ENCODE data around the gene GFRA1. TPM values are rescaled to one million over a fixed set of nuclear protein-coding genes. Genes with fewer than 3 reads are reported as not detected.

Gene GFRA1
- total RNA-seq, result 100 to 1,000 TPM in 1 of 8 experiments, 10 to 100 TPM in 4, 1 to 10 TPM in 2, under 1 TPM in 1; 0.77 to 136 (median 50.2) TPM

- Histone ChIP-seq H3K4me3 (peak within 1 kb of the TSS; percentile 51 to 93 (median 60)), H3K4me1 (replicated peaks in 1 of 2) (peaks cover 10 to 41% of the 10 kb centered on the region in 2 donors), H3K27ac (peak within 1 kb of the TSS; percentile 70 to 75)
- in situ Hi-C loops (cut with MboI; ENCODE audit: low pct_unique_long_range_greater_than_20kb in 2 of 9, low sequenced_read_pairs in 9 of 9, unreplicated experiment in 9 of 9), result loop anchor here in 1 of 9 experiments (25.0 kb wide), 1 partner anchor 435 kb away; no protein-coding TSS in a partner anchor
- WGBS, 10 experiments, result 0 to 3% (median 0%) methylated on average over 1 to 7 of the region's 72 CpGs; no CpG with 5 or more reads in 4 of the 10 experiments
- peak; percentile 15 to 47 (median 26) for ATAC-seq (replicated peaks in 6 of 8)
Measured at GRCh38 chr10:116272440-116273283, at the start of gene GFRA1. Gene GFRA1 (minus strand): TSS chr10:116273206. CDS start chr10:116272029, 1,177 bp downstream.

DNA sequence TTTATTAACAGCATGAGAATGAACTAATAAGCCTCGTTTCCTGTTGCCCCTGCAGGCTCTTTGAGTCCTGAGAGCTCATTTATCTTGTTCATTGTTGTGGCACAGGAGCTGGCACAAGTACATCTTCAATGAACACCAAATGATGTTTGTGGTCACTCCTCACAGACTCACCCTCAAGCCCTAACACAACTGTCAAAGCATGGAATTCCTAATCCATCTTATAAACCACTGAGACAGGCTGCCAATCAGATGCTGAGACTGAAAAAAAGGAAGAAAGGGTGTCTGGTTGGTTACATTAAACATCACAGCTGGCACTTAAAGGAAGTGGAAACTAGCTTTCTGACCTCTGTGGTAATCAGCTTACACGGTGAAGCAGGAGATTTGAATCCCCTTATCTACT, 43.5 kb upstream of the GFRA1 start:
- H3K4me1 ChIP-seq (replicated peaks in 1 of 2), result no peaks in the 10 kb centered on the region
- ATAC-seq (replicated peaks in 6 of 8), result no peak
- no peak overlapping the region for H3K27ac ChIP-seq
- in situ Hi-C loops (cut with MboI; ENCODE audit: low pct_unique_long_range_greater_than_20kb in 2 of 9, low sequenced_read_pairs in 9 of 9, unreplicated experiment in 9 of 9), result no loop called here
- 0 to 83% (median 32%) methylated on average over 1 to 2 of the region's 2 CpGs; no CpG with 5 or more reads in 4 of the 10 experiments for WGBS, 10 experiments
- no peak overlapping the region for H3K4me3 ChIP-seq

GRCh38 chr10:116312548-116312947, 39.5 kb upstream of the GFRA1 start:
- H3K4me1 ChIP-seq (replicated peaks in 1 of 2), result no peaks in the 10 kb centered on the region
- no peak overlapping the region for H3K4me3 ChIP-seq
- ATAC-seq (replicated peaks in 6 of 8), result peak in 2 of 8 experiments; percentile 27 to 41
- 29 to 100% (median 71%) methylated on average over 1 to 4 of the region's 4 CpGs; no CpG with 5 or more reads in 1 of the 10 experiments for WGBS, 10 experiments
- no peak overlapping the region for H3K27ac ChIP-seq
- in situ Hi-C loops (cut with MboI; ENCODE audit: low pct_unique_long_range_greater_than_20kb in 2 of 9, low sequenced_read_pairs in 9 of 9, unreplicated experiment in 9 of 9), result no loop called here

DNA sequence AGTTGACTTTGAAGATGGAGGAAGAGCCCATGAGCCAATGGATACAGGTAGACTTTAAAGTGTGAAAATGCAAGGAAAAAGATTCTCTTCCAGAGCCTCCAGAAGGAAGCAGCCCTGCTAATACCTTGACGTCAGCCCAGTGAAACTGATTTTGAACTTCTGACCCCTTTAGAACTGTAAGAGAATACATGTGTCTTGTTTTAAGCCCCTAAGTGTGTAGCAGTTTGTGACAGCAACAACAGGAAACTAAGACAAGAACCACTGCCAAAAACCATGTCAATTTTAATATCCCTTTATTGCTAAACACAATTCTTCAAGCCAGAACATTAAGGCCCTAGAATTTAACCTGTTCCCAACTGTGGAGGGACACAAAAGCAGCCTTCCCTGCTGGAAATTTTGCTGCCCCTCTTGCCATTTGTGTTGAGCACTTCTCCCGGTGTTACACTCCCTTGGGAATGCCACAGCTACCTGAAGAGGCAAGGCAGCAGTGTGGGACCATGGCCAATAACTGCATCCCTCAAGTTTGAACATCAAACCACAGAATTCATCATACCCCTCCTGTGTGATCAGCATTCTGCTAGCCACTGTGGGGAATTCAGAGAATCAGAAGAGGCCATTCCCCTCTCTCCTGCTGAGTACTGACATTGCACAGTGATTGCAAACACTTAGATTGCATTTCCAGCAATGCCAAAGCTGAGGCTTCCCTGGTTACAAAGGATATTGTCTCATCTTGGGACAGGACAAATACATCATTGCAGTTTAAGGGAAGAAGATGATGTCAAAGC, 38.9 kb upstream of the GFRA1 start:
- peak in 2 of 8 experiments; percentile 19 to 85 for ATAC-seq (replicated peaks in 6 of 8)
- in situ Hi-C loops (cut with MboI; ENCODE audit: low pct_unique_long_range_greater_than_20kb in 2 of 9, low sequenced_read_pairs in 9 of 9, unreplicated experiment in 9 of 9), result no loop called here
- Histone ChIP-seq H3K4me1 (replicated peaks in 1 of 2) (no peaks in the 10 kb centered on the region), H3K4me3 (no peak overlapping the region), H3K27ac (no peak overlapping the region)
- 0 to 100% (median 40%) methylated on average over 1 to 2 of the region's 2 CpGs; no CpG with 5 or more reads in 2 of the 10 experiments for WGBS, 10 experiments

DNA sequence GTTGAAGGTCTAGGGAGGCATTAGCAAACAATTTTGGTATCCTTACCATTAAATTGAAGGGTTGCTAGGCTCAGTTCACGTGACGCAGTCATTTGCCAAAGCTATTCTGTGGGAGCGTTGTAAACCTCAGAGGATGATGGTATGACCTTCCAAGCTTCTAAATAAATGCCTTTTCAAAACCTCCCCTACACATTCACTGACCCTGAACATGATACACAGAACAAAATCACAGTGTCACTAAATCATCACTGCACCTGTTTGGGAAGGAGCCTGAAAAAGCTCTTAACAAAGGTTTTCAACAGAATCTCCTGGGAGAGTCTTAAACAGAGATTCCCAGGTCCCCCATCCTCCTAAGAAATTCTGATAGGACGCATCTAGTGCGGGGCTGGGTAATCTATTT, 38.0 kb upstream of the GFRA1 start:
- Histone ChIP-seq H3K4me3 (no peak overlapping the region), H3K4me1 (replicated peaks in 1 of 2) (no peaks in the 10 kb centered on the region), H3K27ac (no peak overlapping the region)
- 48 to 100% (median 89%) methylated on average over 2 to 4 of the region's 5 CpGs for WGBS, 10 experiments
- ATAC-seq (replicated peaks in 6 of 8), result no peak
- in situ Hi-C loops (cut with MboI; ENCODE audit: low pct_unique_long_range_greater_than_20kb in 2 of 9, low sequenced_read_pairs in 9 of 9, unreplicated experiment in 9 of 9), result no loop called here

- 13 to 98% (median 59%) methylated on average over 1 to 4 of the region's 4 CpGs; no CpG with 5 or more reads in 2 of the 10 experiments for WGBS, 10 experiments
- no peak for ATAC-seq (replicated peaks in 6 of 8)
- in situ Hi-C loops (cut with MboI; ENCODE audit: low pct_unique_long_range_greater_than_20kb in 2 of 9, low sequenced_read_pairs in 9 of 9, unreplicated experiment in 9 of 9), result no loop called here
Measured at GRCh38 chr10:116307455-116307854, 34.4 kb upstream of the GFRA1 start.

DNA sequence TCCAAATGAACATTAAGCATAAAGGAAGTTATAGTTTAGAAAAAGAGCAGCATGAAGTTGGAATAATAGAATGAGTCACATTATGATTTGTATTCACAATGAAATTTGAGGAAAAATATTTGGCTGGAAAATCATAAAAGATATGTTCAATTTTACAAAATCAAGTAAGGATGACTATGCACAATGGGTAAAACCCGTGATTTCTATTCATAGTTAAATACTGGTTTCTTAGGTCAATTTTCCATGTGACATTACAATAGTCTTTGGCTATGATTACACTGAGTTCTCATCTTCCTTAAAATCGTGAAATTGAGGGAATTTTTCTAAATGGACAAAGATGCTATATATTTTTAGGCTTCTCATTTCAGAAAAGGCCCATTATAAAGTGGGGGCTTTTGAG, 33.8 kb upstream of the GFRA1 start:
- H3K27ac ChIP-seq, result no peak overlapping the region
- no peaks in the 10 kb centered on the region for H3K4me1 ChIP-seq (replicated peaks in 1 of 2)
- in situ Hi-C loops (cut with MboI; ENCODE audit: low pct_unique_long_range_greater_than_20kb in 2 of 9, low sequenced_read_pairs in 9 of 9, unreplicated experiment in 9 of 9), result no loop called here
- H3K4me3 ChIP-seq, result no peak overlapping the region
- 0 to 89% (median 65%) methylated on average over 1 to 2 of the region's 2 CpGs; no CpG with 5 or more reads in 1 of the 10 experiments for WGBS, 10 experiments
- ATAC-seq (replicated peaks in 6 of 8), result no peak

More at GRCh38 chr10:116307455-116307854, 34.4 kb upstream of the GFRA1 start:
- Histone ChIP-seq H3K4me3 (no peak overlapping the region), H3K4me1 (replicated peaks in 1 of 2) (no peaks in the 10 kb centered on the region), H3K27ac (no peak overlapping the region)

DNA sequence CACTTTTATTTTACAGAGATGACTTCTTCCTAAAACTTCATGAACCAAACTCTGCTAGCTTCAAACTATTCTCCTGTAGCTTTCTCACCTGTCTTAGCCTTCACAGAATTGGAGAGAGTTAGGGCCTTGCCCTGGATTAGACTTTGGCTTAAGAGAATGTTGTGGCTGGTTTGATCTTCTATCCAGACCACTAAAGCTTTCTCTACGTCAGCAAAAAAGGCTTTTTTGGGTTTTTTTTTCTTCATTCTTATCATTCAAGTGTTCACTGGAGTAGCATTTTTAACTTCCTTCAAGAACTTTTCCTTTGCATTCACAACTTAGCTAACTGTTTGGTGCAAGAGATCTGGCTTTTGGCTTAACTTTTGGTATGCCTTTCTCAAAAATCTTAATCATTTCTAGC, 31.9 kb upstream of the GFRA1 start:
- H3K4me3 ChIP-seq, result no peak overlapping the region
- 14 to 100% (median 43%) methylated on average over 1 of the region's 1 CpG; no CpG with 5 or more reads in 1 of the 10 experiments for WGBS, 10 experiments
- H3K27ac ChIP-seq, result no peak overlapping the region
- ATAC-seq (replicated peaks in 6 of 8), result no peak
- in situ Hi-C loops (cut with MboI; ENCODE audit: low pct_unique_long_range_greater_than_20kb in 2 of 9, low sequenced_read_pairs in 9 of 9, unreplicated experiment in 9 of 9), result no loop called here
- no peaks in the 10 kb centered on the region for H3K4me1 ChIP-seq (replicated peaks in 1 of 2)

- WGBS, 10 experiments, result 0 to 100% (median 63%) methylated on average over 1 of the region's 1 CpG; no CpG with 5 or more reads in 2 of the 10 experiments
- no peak overlapping the region for H3K27ac ChIP-seq
- in situ Hi-C loops (cut with MboI; ENCODE audit: low pct_unique_long_range_greater_than_20kb in 2 of 9, low sequenced_read_pairs in 9 of 9, unreplicated experiment in 9 of 9), result no loop called here
- no peak for ATAC-seq (replicated peaks in 6 of 8)
- no peak overlapping the region for H3K4me3 ChIP-seq
- H3K4me1 ChIP-seq (replicated peaks in 1 of 2), result no peaks in the 10 kb centered on the region
Measured at GRCh38 chr10:116300542-116300941, 27.5 kb upstream of the GFRA1 start.

DNA sequence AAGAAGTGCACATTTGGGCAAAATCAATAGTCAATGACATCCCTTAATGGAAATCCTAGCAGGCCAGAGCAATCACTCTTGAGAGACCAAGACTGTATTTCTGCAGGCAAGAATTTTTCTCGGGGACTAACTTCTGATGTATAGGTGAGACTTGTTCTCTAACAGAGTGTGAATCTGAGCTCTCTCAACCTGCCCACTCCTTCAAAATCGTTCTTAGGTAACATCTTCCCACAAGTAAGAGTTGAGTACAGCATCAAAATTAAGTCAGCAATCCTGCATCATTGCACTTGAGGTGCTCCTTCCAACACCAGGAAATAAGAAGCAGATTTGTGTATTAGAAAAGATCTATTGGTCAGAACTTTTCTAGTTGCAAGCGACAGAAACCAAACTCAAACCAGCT, 25.6 kb upstream of the GFRA1 start:
- no peak overlapping the region for H3K4me3 ChIP-seq
- 8 to 93% (median 70%) methylated on average over 1 to 3 of the region's 3 CpGs; no CpG with 5 or more reads in 4 of the 10 experiments for WGBS, 10 experiments
- in situ Hi-C loops (cut with MboI; ENCODE audit: low pct_unique_long_range_greater_than_20kb in 2 of 9, low sequenced_read_pairs in 9 of 9, unreplicated experiment in 9 of 9), result loop anchor here in 8 of 9 experiments (25.0 kb wide), 3 partner anchors 461 to 861 kb away; no protein-coding TSS in a partner anchor
- no peaks in the 10 kb centered on the region for H3K4me1 ChIP-seq (replicated peaks in 1 of 2)
- no peak overlapping the region for H3K27ac ChIP-seq
- no peak for ATAC-seq (replicated peaks in 6 of 8)

DNA sequence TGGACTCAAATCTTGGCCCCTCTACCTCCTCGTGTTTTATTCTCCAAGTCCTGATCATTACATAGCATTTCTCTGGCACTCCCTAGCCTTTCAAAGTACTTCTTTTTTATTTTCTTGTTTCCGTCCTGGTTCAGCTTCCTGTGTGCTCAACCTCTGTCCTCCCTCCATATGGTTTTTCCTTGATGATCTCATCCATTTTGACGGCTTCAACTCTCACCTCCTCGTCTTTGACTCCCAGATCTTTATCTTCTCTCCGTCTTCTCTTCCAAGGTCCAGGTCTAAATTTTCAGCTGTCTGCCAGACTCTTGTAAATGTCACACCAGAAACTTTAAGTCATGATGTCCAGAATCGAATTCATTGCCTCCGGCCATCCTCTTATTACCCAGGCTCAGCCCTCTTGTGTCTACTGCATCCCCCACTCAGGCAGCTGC, 23.3 kb upstream of the GFRA1 start:
- 23 to 96% (median 77%) methylated on average over 5 to 7 of the region's 7 CpGs; no CpG with 5 or more reads in 1 of the 10 experiments for WGBS, 10 experiments
- Histone ChIP-seq H3K4me1 (replicated peaks in 1 of 2) (no peaks in the 10 kb centered on the region), H3K27ac (no peak overlapping the region), H3K4me3 (no peak overlapping the region)
- in situ Hi-C loops (cut with MboI; ENCODE audit: low pct_unique_long_range_greater_than_20kb in 2 of 9, low sequenced_read_pairs in 9 of 9, unreplicated experiment in 9 of 9), result loop anchor here in 8 of 9 experiments (25.0 kb wide), 3 partner anchors 459 to 859 kb away; no protein-coding TSS in a partner anchor
- no peak for ATAC-seq (replicated peaks in 6 of 8)

DNA sequence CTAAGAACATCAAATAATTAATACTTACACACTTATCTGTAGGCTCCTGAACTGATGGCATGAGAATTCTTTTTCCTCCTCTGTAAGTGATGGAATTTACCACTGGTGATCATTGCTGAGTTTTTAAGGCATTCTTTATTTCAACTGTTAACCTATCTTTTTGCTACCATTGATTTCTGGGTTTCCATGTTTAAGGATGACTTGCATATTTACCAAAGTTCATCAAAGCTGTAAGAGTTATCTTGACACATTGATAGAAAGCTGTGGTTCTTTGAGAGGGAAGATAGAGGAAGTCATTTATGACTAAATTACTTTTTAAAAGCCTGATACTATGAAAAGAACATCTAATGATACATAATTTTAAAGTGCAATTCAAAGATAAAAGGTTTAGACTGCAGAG, 19.5 kb upstream of the GFRA1 start:
- Histone ChIP-seq H3K27ac (no peak overlapping the region), H3K4me1 (replicated peaks in 1 of 2) (no peaks in the 10 kb centered on the region), H3K4me3 (no peak overlapping the region)
- in situ Hi-C loops (cut with MboI; ENCODE audit: low pct_unique_long_range_greater_than_20kb in 2 of 9, low sequenced_read_pairs in 9 of 9, unreplicated experiment in 9 of 9), result loop anchor here in 8 of 9 experiments (25.0 kb wide), 3 partner anchors 455 to 855 kb away; no protein-coding TSS in a partner anchor
- ATAC-seq (replicated peaks in 6 of 8), result no peak

DNA sequence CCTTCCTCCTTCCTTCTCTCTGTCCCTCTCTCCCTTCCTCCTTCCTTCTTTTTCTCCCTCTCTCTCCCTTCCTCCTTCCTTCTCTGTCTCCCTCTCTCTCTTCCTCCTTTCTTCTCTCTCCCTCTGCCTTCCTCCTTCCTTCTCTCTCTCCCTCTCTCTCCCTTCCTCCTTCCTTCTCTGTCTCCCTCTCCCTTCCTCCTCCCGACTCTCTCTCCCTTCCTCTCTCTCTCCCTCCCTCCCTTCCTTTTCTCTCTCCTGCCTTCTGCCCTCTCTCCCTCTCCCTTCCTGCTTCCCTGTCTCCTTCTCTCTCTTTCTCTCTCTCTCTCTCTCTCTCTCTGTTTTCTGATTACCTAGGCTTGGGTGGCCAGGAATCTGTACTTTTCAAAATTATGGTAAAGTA, 16.6 kb upstream of the GFRA1 start:
- Histone ChIP-seq H3K27ac (no peak overlapping the region), H3K4me3 (no peak overlapping the region), H3K4me1 (replicated peaks in 1 of 2) (no peaks in the 10 kb centered on the region)
- no peak for ATAC-seq (replicated peaks in 6 of 8)
- WGBS, 10 experiments, result 11 to 78% (median 40%) methylated on average over 1 of the region's 1 CpG; no CpG with 5 or more reads in 3 of the 10 experiments
- in situ Hi-C loops (cut with MboI; ENCODE audit: low pct_unique_long_range_greater_than_20kb in 2 of 9, low sequenced_read_pairs in 9 of 9, unreplicated experiment in 9 of 9), result loop anchor here (10.0 to 25.0 kb wide), 4 partner anchors 452 to 852 kb away; no protein-coding TSS in a partner anchor
